ENCODE data around the gene ZNF862. TPM values are rescaled to one million over a fixed set of nuclear protein-coding genes. Genes with fewer than 3 reads are reported as not detected.
A peak's percentile ranks its signal among the peaks of the same experiment; 100 is the strongest.

The ZNF862 gene
- total and polyA plus RNA-seq, 8 donors = 2.4 to 13.4 (median 7.3) TPM

DNA sequence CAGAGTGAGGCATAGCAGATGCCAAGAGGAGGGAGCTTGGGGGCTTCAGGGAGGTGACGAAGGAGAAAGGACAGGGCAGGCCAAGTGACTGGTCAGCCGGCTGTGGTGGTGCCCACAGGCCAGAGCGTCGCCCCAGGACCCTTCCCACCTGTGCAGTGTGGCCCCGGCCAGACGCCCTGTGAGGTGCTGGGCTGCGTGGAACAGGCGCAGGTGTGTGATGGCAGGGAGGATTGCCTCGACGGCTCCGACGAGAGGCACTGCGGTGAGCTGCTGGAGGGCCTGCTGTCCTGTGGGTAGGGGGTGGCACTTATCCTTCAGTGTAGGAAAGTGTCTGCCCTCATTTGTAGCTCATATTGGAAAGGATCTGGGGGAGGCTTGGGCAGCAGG, 38.0 kb upstream of the ZNF862 start:
- H3K4me3 ChIP-seq = no peak overlapping the region
- no peaks in the 10 kb centered on the region for H3K9me3 ChIP-seq
- TF ChIP-seq POLR2AphosphoS5 (IDR thresholded peaks at IDR 0.05) (no peak), EP300 (IDR thresholded peaks at IDR 0.05) (no peak), CTCF (IDR thresholded peaks at IDR 0.05) (peak in 1 of 7 experiments; percentile 5), POLR2A (IDR thresholded peaks at IDR 0.05) (no peak)
- no peak overlapping the region for H3K27ac ChIP-seq
- peaks cover 0 to 11% (median 0%) of the 10 kb centered on the region in 3 donors for H3K27me3 ChIP-seq
- H3K36me3 ChIP-seq = no peaks in the 10 kb centered on the region
- intact Hi-C loops (cut with DNase I; ENCODE audit: low total_unique reads) = no loop called here
- 90 to 95% (median 92%) methylated on average over 13 of the region's 13 CpGs for WGBS, 5 donors
- DNase-seq = no peak
- H3K4me1 ChIP-seq = no peaks in the 10 kb centered on the region

- WGBS, 5 donors = 92 to 98% (median 95%) methylated on average over 2 of the region's 2 CpGs
- intact Hi-C loops (cut with DNase I; ENCODE audit: low total_unique reads) = no loop called here
- H3K36me3 ChIP-seq = no peaks in the 10 kb centered on the region
- H3K27ac ChIP-seq = no peak overlapping the region
- no peak for TF ChIP-seq EP300 (IDR thresholded peaks at IDR 0.05)
- no peak for TF ChIP-seq POLR2A (IDR thresholded peaks at IDR 0.05)
- TF ChIP-seq POLR2AphosphoS5 (IDR thresholded peaks at IDR 0.05) = no peak
- no peak for TF ChIP-seq CTCF (IDR thresholded peaks at IDR 0.05)
- H3K4me1 ChIP-seq = no peaks in the 10 kb centered on the region
- no peak for DNase-seq
- H3K4me3 ChIP-seq = no peak overlapping the region
- H3K9me3 ChIP-seq = no peaks in the 10 kb centered on the region
- H3K27me3 ChIP-seq = peaks cover 0 to 15% (median 0%) of the 10 kb centered on the region in 3 donors
Observed at GRCh38 chr7:149801002-149801566, 37.1 kb upstream of the ZNF862 start.

- intact Hi-C loops (cut with DNase I; ENCODE audit: low total_unique reads) = no loop called here
- no peak for DNase-seq
- TF ChIP-seq EP300 (IDR thresholded peaks at IDR 0.05) = no peak
- TF ChIP-seq CTCF (IDR thresholded peaks at IDR 0.05) = no peak
- no peak for TF ChIP-seq POLR2AphosphoS5 (IDR thresholded peaks at IDR 0.05)
- no peak for TF ChIP-seq POLR2A (IDR thresholded peaks at IDR 0.05)
- H3K9me3 ChIP-seq = no peaks in the 10 kb centered on the region
- H3K4me3 ChIP-seq = no peak overlapping the region
- H3K27ac ChIP-seq = no peak overlapping the region
- WGBS, 5 donors = 86 to 97% (median 89%) methylated on average over 7 to 16 of the region's 16 CpGs; no CpG with 5 or more reads in 1 of the 5 donors
- no peaks in the 10 kb centered on the region for H3K36me3 ChIP-seq
- peaks cover 0 to 22% (median 0%) of the 10 kb centered on the region in 3 donors for H3K27me3 ChIP-seq
- no peaks in the 10 kb centered on the region for H3K4me1 ChIP-seq
Observed at GRCh38 chr7:149801816-149802215, 36.4 kb upstream of the ZNF862 start.

- H3K4me1 ChIP-seq = no peaks in the 10 kb centered on the region
- no peaks in the 10 kb centered on the region for H3K36me3 ChIP-seq
- no peak overlapping the region for H3K4me3 ChIP-seq
- WGBS, 5 donors = 88 to 92% (median 90%) methylated on average over 6 to 12 of the region's 12 CpGs; no CpG with 5 or more reads in 1 of the 5 donors
- no peak for DNase-seq
- intact Hi-C loops (cut with DNase I; ENCODE audit: low total_unique reads) = no loop called here
- no peaks in the 10 kb centered on the region for H3K9me3 ChIP-seq
- TF ChIP-seq POLR2AphosphoS5 (IDR thresholded peaks at IDR 0.05) (no peak), POLR2A (IDR thresholded peaks at IDR 0.05) (no peak), EP300 (IDR thresholded peaks at IDR 0.05) (no peak), CTCF (IDR thresholded peaks at IDR 0.05) (no peak)
- no peak overlapping the region for H3K27ac ChIP-seq
- H3K27me3 ChIP-seq = peaks cover 0 to 24% (median 0%) of the 10 kb centered on the region in 3 donors
Observed at GRCh38 chr7:149802966-149803365, 35.2 kb upstream of the ZNF862 start.

Data from stomach (tissue), 9 donors.